HCT116 (cell line): ENCODE data around the gene SLC39A12. TPM values are rescaled to one million over a fixed set of nuclear protein-coding genes. Genes with fewer than 3 reads are reported as not detected.
A peak's percentile ranks its signal among the peaks of the same experiment; 100 is the strongest.

Source experiments
- ATAC-seq: fragments of 200-7000 bp; cut with Tn5 transposase; 2 replicates; pipeline ENCODE4 v1.9.1; 2020; ENCODE audit warnings: mild to moderate bottlenecking, moderate library complexity
- BruUV-seq: library from RNA; stranded (reverse); fragments of 400-500 nt; replicated peaks from 2 replicates; lab custom pipeline; 2021; lab: Mats Ljungman, UMichigan
- CTCF ChIA-PET: fragments of 300-600 bp; sonication (Branson Sonifier 250); formaldehyde crosslinking; loops from one replicate; lab custom pipeline; 2021; ENCODE audit warnings: antibody characterized with exemption; lab: Charles Lee
- POLR2A ChIA-PET: fragments of 300-600, 350-600 bp; sonication (Branson Sonifier 250); formaldehyde crosslinking; loops from one replicate; lab custom pipeline; 2021; ENCODE audit warnings: antibody characterized with exemption; lab: Charles Lee
- RAD21 ChIA-PET, 2 experiments: fragments of 300-600 bp; sonication (Branson Sonifier 250); formaldehyde crosslinking; loops; one replicate each; lab custom pipeline; 2023; ENCODE audit warnings: low total read pairs in 2 of 2; ENCODE audit not compliant: uncharacterized antibody in 2 of 2, unreplicated experiment in 2 of 2, low non-redundant PET in 1 of 2; lab: Charles Lee
- DNase-seq: peaks from one replicate; pipeline ENCODE4 v3.0.0-alpha.2; 2010; ENCODE audit warnings: low read depth, low spot score
- H2AFZ ChIP-seq: fragments of 200-600 bp; shearing (Covaris generic), sonication (generic); 2 replicates; pipeline ENCODE4 v1.6.1; 2017; ENCODE audit warnings: low read depth, mixed run types, mixed read lengths, antibody characterized with exemption, low read length; ENCODE audit not compliant: poor library complexity, severe bottlenecking
- H3K27ac ChIP-seq: 2 replicates; pipeline ENCODE4 v1.5.1; 2012; ENCODE audit warnings: low read depth, low read length
- H3K27me3 ChIP-seq: fragments of 200-600 bp; sonication (generic); 2 replicates; pipeline ENCODE4 v1.6.1; 2016; ENCODE audit warnings: mixed run types, low read length, mixed read lengths; ENCODE audit not compliant: insufficient read depth
- H3K36me3 ChIP-seq, 2 experiments: fragments of 200-500 bp in 1 of 2; fragments of 200-600 bp in 1 of 2; sonication (Bioruptor generic) in 1 of 2; sonication (generic) in 1 of 2; 2 replicates each; pipeline versions ENCODE4 v1.5.1 to v1.6.1; 2014 to 2016; ENCODE audit warnings: low read length in 2 of 2, inconsistent platforms in 1 of 2, mixed read lengths in 1 of 2, mixed run types in 1 of 2; ENCODE audit not compliant: insufficient read depth in 2 of 2, control insufficient read depth in 1 of 2
- H3K4me1 ChIP-seq, 2 experiments: fragments of 200-600 bp in 1 of 2; sonication (generic) in 1 of 2; 2 replicates each; pipeline versions ENCODE4 v1.5.1 to v1.6.1; 2012 to 2017; ENCODE audit warnings: low read length in 2 of 2, inconsistent platforms in 1 of 2, mild to moderate bottlenecking in 1 of 2, mixed read lengths in 1 of 2, mixed run types in 1 of 2, moderate library complexity in 1 of 2; ENCODE audit not compliant: insufficient read depth in 2 of 2, control insufficient read depth in 1 of 2
- H3K4me2 ChIP-seq: fragments of 200-600 bp; sonication (generic); 2 replicates; pipeline ENCODE4 v1.6.1; 2017; ENCODE audit warnings: mixed run types, low read length, mixed read lengths
- H3K4me3 ChIP-seq, 2 experiments: fragments of 200-600 bp in 1 of 2; sonication (generic) in 1 of 2; replicated peaks in 1 of 2; 2 replicates each; pipeline ENCODE4 v1.5.1; 2011 to 2016; ENCODE audit warnings: low read length in 2 of 2, control low read depth in 1 of 2, low read depth in 1 of 2, mild to moderate bottlenecking in 1 of 2, mixed read lengths in 1 of 2, mixed run types in 1 of 2
- H3K79me2 ChIP-seq: fragments of 200-600 bp; sonication (generic); 2 replicates; pipeline ENCODE4 v1.6.1; 2017; ENCODE audit warnings: mild to moderate bottlenecking, mixed run types, low read length, moderate library complexity, mixed read lengths; ENCODE audit not compliant: insufficient read depth
- H3K9ac ChIP-seq: fragments of 200-600 bp; sonication (generic); 2 replicates; pipeline ENCODE4 v1.6.1; 2016; ENCODE audit warnings: low read length, mixed read lengths
- H3K9me2 ChIP-seq: fragments of 200-600 bp; sonication (generic), shearing (Covaris generic); 2 replicates; pipeline ENCODE4 v1.6.1; 2017; ENCODE audit warnings: mixed run types, mild to moderate bottlenecking, moderate library complexity; ENCODE audit not compliant: insufficient read depth
- H3K9me3 ChIP-seq, 2 experiments: fragments of 200-500 bp in 1 of 2; fragments of 200-600 bp in 1 of 2; sonication (Bioruptor generic) in 1 of 2; sonication (generic) in 1 of 2; 2 replicates each; pipeline ENCODE4 v1.6.1; 2014 to 2017; ENCODE audit warnings: low read length in 2 of 2, mixed read lengths in 2 of 2, inconsistent platforms in 1 of 2, low read depth in 1 of 2, mild to moderate bottlenecking in 1 of 2, mixed run types in 1 of 2, moderate library complexity in 1 of 2; ENCODE audit not compliant: control insufficient read depth in 1 of 2, insufficient read depth in 1 of 2
- H4K20me1 ChIP-seq: fragments of 200-600 bp; sonication (generic), shearing (Covaris generic); 2 replicates; pipeline ENCODE4 v1.6.1; 2017; ENCODE audit warnings: mixed run types, mild to moderate bottlenecking, moderate library complexity; ENCODE audit not compliant: insufficient read depth
- CEBPB ChIP-seq: IDR thresholded peaks from 2 replicates; pipeline ENCODE4 v1.6.1; 2012; ENCODE audit warnings: low read depth
- CTCF ChIP-seq, 3 experiments: fragments of 200-600 bp in 1 of 3; sonication (generic) in 1 of 3; IDR thresholded peaks in 2 of 3; conservative IDR thresholded peaks in 1 of 3; 2 replicates each; pipeline ENCODE4 v1.5.1; 2012 to 2017; ENCODE audit warnings: low read depth in 2 of 3, low read length in 2 of 3, antibody characterized with exemption in 1 of 3, borderline replicate concordance in 1 of 3, control low read depth in 1 of 3, mild to moderate bottlenecking in 1 of 3, mixed read lengths in 1 of 3, mixed run types in 1 of 3, moderate library complexity in 1 of 3; ENCODE audit not compliant: insufficient read depth in 1 of 3
- EGR1 ChIP-seq: IDR thresholded peaks from 2 replicates; pipeline ENCODE4 v1.6.1; 2012; ENCODE audit warnings: low read depth
- ELF1 ChIP-seq: IDR thresholded peaks from 2 replicates; pipeline ENCODE4 v1.6.1; 2012; ENCODE audit warnings: low read depth, borderline replicate concordance
- EZH2phosphoT487 ChIP-seq: fragments of 200-600 bp; IDR thresholded peaks from 2 replicates; pipeline ENCODE4 v1.6.1; 2018; ENCODE audit warnings: antibody characterized with exemption, borderline replicate concordance
- JUND ChIP-seq: IDR thresholded peaks from 2 replicates; pipeline ENCODE4 v1.6.1; 2012
- POLR2A ChIP-seq: IDR thresholded peaks from 2 replicates; pipeline ENCODE4 v1.7.0; 2011; ENCODE audit warnings: borderline replicate concordance; ENCODE audit not compliant: insufficient read depth, insufficient read length; ENCODE audit errors: extremely low read depth
- POLR2AphosphoS5 ChIP-seq: IDR thresholded peaks from 2 replicates; pipeline ENCODE4 v1.6.1; 2011; ENCODE audit warnings: mild to moderate bottlenecking, low read depth, low read length, moderate library complexity
- RAD21 ChIP-seq: IDR thresholded peaks from 2 replicates; pipeline ENCODE4 v1.6.1; 2012; ENCODE audit warnings: low read depth, mild to moderate bottlenecking
- SIN3A ChIP-seq: IDR thresholded peaks from 2 replicates; pipeline ENCODE4 v1.6.1; 2012; ENCODE audit warnings: low read depth
- SP1 ChIP-seq: IDR thresholded peaks from 2 replicates; pipeline ENCODE4 v1.6.1; 2012; ENCODE audit warnings: low read depth
- SRF ChIP-seq: IDR thresholded peaks from 2 replicates; pipeline ENCODE4 v1.6.1; 2012; ENCODE audit warnings: low read depth
- TCF7L2 ChIP-seq: IDR thresholded peaks from 2 replicates; pipeline ENCODE4 v1.7.0; 2011; ENCODE audit warnings: borderline replicate concordance, inconsistent platforms; ENCODE audit not compliant: insufficient read depth, insufficient read length; ENCODE audit errors: extremely low read depth
- YY1 ChIP-seq: IDR thresholded peaks from 2 replicates; pipeline ENCODE4 v1.6.1; 2011; ENCODE audit warnings: low read length, low read depth, moderate library complexity, mild to moderate bottlenecking; ENCODE audit not compliant: insufficient replicate concordance; ENCODE audit errors: extremely low read depth
- ZBTB33 ChIP-seq: IDR thresholded peaks from 2 replicates; pipeline ENCODE4 v1.6.1; 2011; ENCODE audit warnings: mild to moderate bottlenecking, low read length, moderate library complexity; ENCODE audit not compliant: insufficient replicate concordance; ENCODE audit errors: extremely low read depth
- ZFX ChIP-seq: fragments of 450-650 bp; IDR thresholded peaks from 2 replicates; pipeline ENCODE4 v1.6.1; 2017
- ZNF274 ChIP-seq: fragments of 200-500 bp; sonication (Bioruptor generic); IDR thresholded peaks from 2 replicates; pipeline ENCODE4 v1.6.1; 2014; ENCODE audit warnings: mild to moderate bottlenecking, low read depth, low read length, inconsistent platforms
- intact Hi-C: fragments of 100-400 bp; cut with micrococcal nuclease; formaldehyde crosslinking; loops from 2 replicates; pipeline ENCODE4 v1.10.0; 2022
- total RNA-seq: library from RNA; stranded (reverse); gene quantifications from one replicate; pipeline ENCODE4 v1.2.1, GENCODE V29; 2021; ENCODE audit not compliant: unreplicated experiment
- TF ChIP-seq, protein P1 (sequence below): IDR thresholded peaks from 2 replicates; pipeline ENCODE4 v1.6.1; 2012
- TF ChIP-seq, protein P2 (sequence below): IDR thresholded peaks from 2 replicates; pipeline ENCODE4 v1.6.1; 2012

Gene SLC39A12
- total RNA-seq, 1 experiment from 2014 or later: not detected

DNA sequence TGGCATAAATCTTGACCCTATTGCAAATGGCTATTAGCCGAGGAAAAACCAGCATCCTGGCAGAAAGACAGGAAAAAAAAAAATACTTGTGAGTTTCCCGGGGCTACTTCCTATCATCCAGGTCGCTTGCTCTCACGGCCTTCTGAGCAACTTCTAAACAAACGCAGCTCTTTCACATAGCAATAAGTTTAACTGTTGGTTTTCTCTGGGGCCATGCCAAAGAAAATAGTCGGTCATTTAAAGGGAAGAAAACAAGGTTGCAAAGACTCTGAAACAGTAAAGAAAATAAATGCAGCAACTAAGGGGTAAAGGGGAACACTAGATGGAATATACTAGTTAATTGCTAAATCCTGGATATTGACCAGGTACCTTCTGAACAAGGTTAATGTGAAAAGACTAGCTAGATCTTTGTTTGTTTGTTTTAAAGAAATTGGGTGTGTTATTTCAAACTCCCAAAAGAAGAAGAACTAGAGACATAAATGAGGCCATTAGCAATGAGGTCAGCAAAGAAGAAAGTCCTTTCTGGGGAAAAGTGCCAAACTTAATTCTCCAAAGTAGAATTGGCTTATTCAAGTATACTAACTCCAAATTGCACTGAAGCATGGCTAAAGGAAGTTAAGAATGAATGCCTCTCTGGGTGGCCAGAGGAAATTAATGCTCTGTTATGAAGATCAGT, 54.2 kb downstream of the SLC39A12 start:
- POLR2A ChIA-PET: no interaction called here
- no TSS peak for BruUV-seq
- no peak; the same call in 1 of the 2 replicates for ATAC-seq
- RAD21 ChIA-PET: no interaction called here
- H3K79me2 ChIP-seq: no peaks in the 10 kb centered on the region
- TF ChIP-seq POLR2AphosphoS5: no peak
- no peak for TF ChIP-seq CTCF (IDR thresholded peaks at IDR 0.05 in 2 of 3, conservative IDR thresholded peaks at IDR 0.05 in 1 of 3; ENCODE audit: borderline replicate concordance in 1 of 3, insufficient read depth in 1 of 3, low read depth in 2 of 3, low read length in 2 of 3)
- no peak for TF ChIP-seq ELF1
- TF ChIP-seq, protein P1, sequence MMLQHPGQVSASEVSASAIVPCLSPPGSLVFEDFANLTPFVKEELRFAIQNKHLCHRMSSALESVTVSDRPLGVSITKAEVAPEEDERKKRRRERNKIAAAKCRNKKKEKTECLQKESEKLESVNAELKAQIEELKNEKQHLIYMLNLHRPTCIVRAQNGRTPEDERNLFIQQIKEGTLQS: no peak
- no peak for TF ChIP-seq SRF
- TF ChIP-seq EGR1: no peak
- no peak for TF ChIP-seq TCF7L2
- no peak for TF ChIP-seq EZH2phosphoT487
- TF ChIP-seq ZBTB33: no peak
- no peak for TF ChIP-seq SIN3A
- TF ChIP-seq POLR2A: no peak
- TF ChIP-seq CEBPB: no peak
- TF ChIP-seq JUND: no peak
- TF ChIP-seq, protein P2, sequence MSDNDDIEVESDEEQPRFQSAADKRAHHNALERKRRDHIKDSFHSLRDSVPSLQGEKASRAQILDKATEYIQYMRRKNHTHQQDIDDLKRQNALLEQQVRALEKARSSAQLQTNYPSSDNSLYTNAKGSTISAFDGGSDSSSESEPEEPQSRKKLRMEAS: no peak
- no peak for TF ChIP-seq ZFX
- no peak for TF ChIP-seq SP1
- no peak for TF ChIP-seq YY1
- no peak for TF ChIP-seq ZNF274
- no peak for TF ChIP-seq RAD21
- peak overlapping the region; percentile 36; the same call in 1 of the 2 replicates for H3K27ac ChIP-seq
- 0 out of 2 replicates have a peak, but pooled peaks cover 2% of the 10 kb centered on the region for H3K9me2 ChIP-seq
- no peak overlapping the region for H3K4me3 ChIP-seq
- H4K20me1 ChIP-seq: no peaks in the 10 kb centered on the region
- peak overlapping the region; percentile 20 for H3K4me2 ChIP-seq
- peaks cover 27% of the 10 kb centered on the region; the same call in 1 of the 2 replicates for H3K27me3 ChIP-seq
- no peaks in the 10 kb centered on the region for H3K9me3 ChIP-seq
- intact Hi-C loops: no loop called here
- CTCF ChIA-PET: no interaction called here
- H3K36me3 ChIP-seq: no peaks in the 10 kb centered on the region
- DNase-seq: no peak
- H3K4me1 ChIP-seq: peaks cover 5 to 10% of the 10 kb centered on the region in 2 experiments; a peak in 2 of 4 replicates
- H2AFZ ChIP-seq: no peak overlapping the region
- H3K9ac ChIP-seq: no peak overlapping the region
